GM18517 (cell line): ENCODE measurements around the gene SSTR5.
"Not testable (repeated sequence)": the region's sequence is repeated elsewhere in the genome, so short reads cannot be mapped to it uniquely, and the experiment has no call there.

Experiments
- ATAC-seq: cut with Tn5 transposase; IDR thresholded peaks from one replicate; pipeline ENCODE4 v1.9.1; 2021; ENCODE audit warnings: mild to moderate bottlenecking, moderate library complexity; ENCODE audit not compliant: unreplicated experiment

Gene SSTR5

GRCh38 chr16:1072526-1073261 is at the start of gene SSTR5:
TSS of gene SSTR5 (plus strand) at chr16:1072747. CDS start at chr16:1078869, 6,122 bp downstream.
- ATAC-seq = no peak

GRCh38 chr16:1024138-1024537 is 48.4 kb upstream of the SSTR5 start:
- ATAC-seq = no peak

GRCh38 chr16:1025183-1025809 is 47.3 kb upstream of the SSTR5 start:
- not testable (repeated sequence) for ATAC-seq

- ATAC-seq = no peak
Measured at GRCh38 chr16:1026057-1026783, 46.3 kb upstream of the SSTR5 start.

GRCh38 chr16:1026784-1027500 is 45.6 kb upstream of the SSTR5 start:
- no peak for ATAC-seq

GRCh38 chr16:1027501-1027815 is 45.1 kb upstream of the SSTR5 start:
- ATAC-seq = no peak

GRCh38 chr16:1028056-1028455 is 44.5 kb upstream of the SSTR5 start:
- no peak for ATAC-seq

GRCh38 chr16:1028524-1029258 is 43.9 kb upstream of the SSTR5 start:
- no peak for ATAC-seq

- ATAC-seq = no peak
Measured at GRCh38 chr16:1029259-1029545, 43.3 kb upstream of the SSTR5 start.

- ATAC-seq = no peak
Measured at GRCh38 chr16:1030473-1030901, 42.1 kb upstream of the SSTR5 start.

- ATAC-seq = no peak
Measured at GRCh38 chr16:1031666-1032065, 40.9 kb upstream of the SSTR5 start.

GRCh38 chr16:1032607-1033006 is 39.9 kb upstream of the SSTR5 start:
- no peak for ATAC-seq

- no peak for ATAC-seq
Measured at GRCh38 chr16:1033128-1033679, 39.3 kb upstream of the SSTR5 start.

GRCh38 chr16:1034230-1035065 is 38.1 kb upstream of the SSTR5 start:
- no peak for ATAC-seq

GRCh38 chr16:1035066-1035415 is 37.5 kb upstream of the SSTR5 start:
- ATAC-seq = no peak

- ATAC-seq = no peak
Measured at GRCh38 chr16:1036166-1036565, 36.4 kb upstream of the SSTR5 start.

GRCh38 chr16:1036726-1037393 is 35.7 kb upstream of the SSTR5 start:
- ATAC-seq = no peak

GRCh38 chr16:1037394-1038257 is 34.9 kb upstream of the SSTR5 start:
- no peak for ATAC-seq
